HEK293 (cell line): ENCODE data around the gene EXOSC5.

Experiments used
- KLF8 ChIP-seq: fragments of 450-650 bp; formaldehyde crosslinking; IDR thresholded peaks from 2 replicates; pipeline ENCODE4 v1.5.1; 2016; ENCODE audit warnings: missing biosample characterization, missing genetic modification characterization
- REST ChIP-seq: fragments of 450-650 bp; formaldehyde crosslinking; IDR thresholded peaks from 2 replicates; pipeline ENCODE4 v1.5.1; 2016; ENCODE audit warnings: missing biosample characterization, missing genetic modification characterization
- YY1 ChIP-seq: fragments of 450-650 bp; formaldehyde crosslinking; IDR thresholded peaks from 2 replicates; pipeline ENCODE4 v1.5.1; 2018; ENCODE audit warnings: missing biosample characterization, missing genetic modification characterization
- ZFP37 ChIP-seq: fragments of 450-650 bp; formaldehyde crosslinking; IDR thresholded peaks from 2 replicates; pipeline ENCODE4 v1.5.1; 2016; ENCODE audit warnings: missing biosample characterization, missing genetic modification characterization
- ZNF174 ChIP-seq: fragments of 450-650 bp; formaldehyde crosslinking; IDR thresholded peaks from 2 replicates; pipeline ENCODE4 v1.5.0; 2017; ENCODE audit warnings: missing biosample characterization, mild to moderate bottlenecking, missing genetic modification characterization
- ZNF274 ChIP-seq, 2 experiments: fragments of 200-500 bp in 1 of 2; fragments of 450-650 bp in 1 of 2; sonication (Bioruptor generic) in 1 of 2; formaldehyde crosslinking in 1 of 2; IDR thresholded peaks; 2 replicates each; pipeline versions ENCODE4 v1.5.1 to v1.6.1; 2014 to 2016; ENCODE audit warnings: borderline replicate concordance in 1 of 2, inconsistent platforms in 1 of 2, low read length in 1 of 2, missing biosample characterization in 1 of 2, missing genetic modification characterization in 1 of 2
- ZNF302 ChIP-seq: fragments of 450-650 bp; formaldehyde crosslinking; IDR thresholded peaks from 2 replicates; pipeline ENCODE4 v1.5.1; 2016; ENCODE audit warnings: missing biosample characterization, missing genetic modification characterization, low read depth
- ZNF362 ChIP-seq: fragments of 450-650 bp; formaldehyde crosslinking; IDR thresholded peaks from 2 replicates; pipeline ENCODE4 v1.5.1; 2016; ENCODE audit warnings: missing biosample characterization, missing genetic modification characterization
- ZNF416 ChIP-seq: fragments of 450-650 bp; formaldehyde crosslinking; IDR thresholded peaks from 2 replicates; pipeline ENCODE4 v1.5.1; 2016; ENCODE audit warnings: missing biosample characterization, missing genetic modification characterization
- ZNF747 ChIP-seq: fragments of 450-650 bp; formaldehyde crosslinking; IDR thresholded peaks from 2 replicates; pipeline ENCODE4 v1.5.1; 2016; ENCODE audit warnings: missing biosample characterization, missing genetic modification characterization
- ZSCAN18 ChIP-seq: fragments of 450-650 bp; formaldehyde crosslinking; IDR thresholded peaks from 2 replicates; pipeline ENCODE4 v1.5.1; 2016; ENCODE audit warnings: missing biosample characterization, missing genetic modification characterization
- TF ChIP-seq, protein P1 (sequence below): fragments of 450-650 bp; formaldehyde crosslinking; IDR thresholded peaks from 2 replicates; pipeline ENCODE4 v1.5.1; 2016; ENCODE audit warnings: missing biosample characterization, missing genetic modification characterization
- TF ChIP-seq, protein P2 (sequence below): sonication (generic); formaldehyde crosslinking; IDR thresholded peaks from 2 replicates; pipeline ENCODE4 v1.8.1; 2022; ENCODE audit warnings: mild to moderate bottlenecking, moderate library complexity, missing genetic modification reagents
- TF ChIP-seq, protein P3 (sequence below): fragments of 450-650 bp; formaldehyde crosslinking; IDR thresholded peaks from 2 replicates; pipeline ENCODE4 v1.5.1; 2016; ENCODE audit warnings: missing biosample characterization, missing genetic modification characterization

- TF ChIP-seq, protein P1, sequence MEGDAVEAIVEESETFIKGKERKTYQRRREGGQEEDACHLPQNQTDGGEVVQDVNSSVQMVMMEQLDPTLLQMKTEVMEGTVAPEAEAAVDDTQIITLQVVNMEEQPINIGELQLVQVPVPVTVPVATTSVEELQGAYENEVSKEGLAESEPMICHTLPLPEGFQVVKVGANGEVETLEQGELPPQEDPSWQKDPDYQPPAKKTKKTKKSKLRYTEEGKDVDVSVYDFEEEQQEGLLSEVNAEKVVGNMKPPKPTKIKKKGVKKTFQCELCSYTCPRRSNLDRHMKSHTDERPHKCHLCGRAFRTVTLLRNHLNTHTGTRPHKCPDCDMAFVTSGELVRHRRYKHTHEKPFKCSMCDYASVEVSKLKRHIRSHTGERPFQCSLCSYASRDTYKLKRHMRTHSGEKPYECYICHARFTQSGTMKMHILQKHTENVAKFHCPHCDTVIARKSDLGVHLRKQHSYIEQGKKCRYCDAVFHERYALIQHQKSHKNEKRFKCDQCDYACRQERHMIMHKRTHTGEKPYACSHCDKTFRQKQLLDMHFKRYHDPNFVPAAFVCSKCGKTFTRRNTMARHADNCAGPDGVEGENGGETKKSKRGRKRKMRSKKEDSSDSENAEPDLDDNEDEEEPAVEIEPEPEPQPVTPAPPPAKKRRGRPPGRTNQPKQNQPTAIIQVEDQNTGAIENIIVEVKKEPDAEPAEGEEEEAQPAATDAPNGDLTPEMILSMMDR (tag by site-specific recombination) = no peak
- no peak for TF ChIP-seq ZSCAN18 (tag by site-specific recombination)
- TF ChIP-seq YY1 (tag by site-specific recombination) = no peak
- TF ChIP-seq ZNF362 (tag by site-specific recombination) = no peak
- TF ChIP-seq, protein P2, sequence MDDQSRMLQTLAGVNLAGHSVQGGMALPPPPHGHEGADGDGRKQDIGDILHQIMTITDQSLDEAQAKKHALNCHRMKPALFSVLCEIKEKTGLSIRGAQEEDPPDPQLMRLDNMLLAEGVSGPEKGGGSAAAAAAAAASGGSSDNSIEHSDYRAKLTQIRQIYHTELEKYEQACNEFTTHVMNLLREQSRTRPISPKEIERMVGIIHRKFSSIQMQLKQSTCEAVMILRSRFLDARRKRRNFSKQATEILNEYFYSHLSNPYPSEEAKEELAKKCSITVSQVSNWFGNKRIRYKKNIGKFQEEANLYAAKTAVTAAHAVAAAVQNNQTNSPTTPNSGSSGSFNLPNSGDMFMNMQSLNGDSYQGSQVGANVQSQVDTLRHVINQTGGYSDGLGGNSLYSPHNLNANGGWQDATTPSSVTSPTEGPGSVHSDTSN (CRISPR knock-in tag) = no peak
- TF ChIP-seq ZNF747 (tag by site-specific recombination) = no peak
- TF ChIP-seq REST = no peak
- TF ChIP-seq ZNF416 (tag by site-specific recombination) = no peak
- TF ChIP-seq, protein P3, sequence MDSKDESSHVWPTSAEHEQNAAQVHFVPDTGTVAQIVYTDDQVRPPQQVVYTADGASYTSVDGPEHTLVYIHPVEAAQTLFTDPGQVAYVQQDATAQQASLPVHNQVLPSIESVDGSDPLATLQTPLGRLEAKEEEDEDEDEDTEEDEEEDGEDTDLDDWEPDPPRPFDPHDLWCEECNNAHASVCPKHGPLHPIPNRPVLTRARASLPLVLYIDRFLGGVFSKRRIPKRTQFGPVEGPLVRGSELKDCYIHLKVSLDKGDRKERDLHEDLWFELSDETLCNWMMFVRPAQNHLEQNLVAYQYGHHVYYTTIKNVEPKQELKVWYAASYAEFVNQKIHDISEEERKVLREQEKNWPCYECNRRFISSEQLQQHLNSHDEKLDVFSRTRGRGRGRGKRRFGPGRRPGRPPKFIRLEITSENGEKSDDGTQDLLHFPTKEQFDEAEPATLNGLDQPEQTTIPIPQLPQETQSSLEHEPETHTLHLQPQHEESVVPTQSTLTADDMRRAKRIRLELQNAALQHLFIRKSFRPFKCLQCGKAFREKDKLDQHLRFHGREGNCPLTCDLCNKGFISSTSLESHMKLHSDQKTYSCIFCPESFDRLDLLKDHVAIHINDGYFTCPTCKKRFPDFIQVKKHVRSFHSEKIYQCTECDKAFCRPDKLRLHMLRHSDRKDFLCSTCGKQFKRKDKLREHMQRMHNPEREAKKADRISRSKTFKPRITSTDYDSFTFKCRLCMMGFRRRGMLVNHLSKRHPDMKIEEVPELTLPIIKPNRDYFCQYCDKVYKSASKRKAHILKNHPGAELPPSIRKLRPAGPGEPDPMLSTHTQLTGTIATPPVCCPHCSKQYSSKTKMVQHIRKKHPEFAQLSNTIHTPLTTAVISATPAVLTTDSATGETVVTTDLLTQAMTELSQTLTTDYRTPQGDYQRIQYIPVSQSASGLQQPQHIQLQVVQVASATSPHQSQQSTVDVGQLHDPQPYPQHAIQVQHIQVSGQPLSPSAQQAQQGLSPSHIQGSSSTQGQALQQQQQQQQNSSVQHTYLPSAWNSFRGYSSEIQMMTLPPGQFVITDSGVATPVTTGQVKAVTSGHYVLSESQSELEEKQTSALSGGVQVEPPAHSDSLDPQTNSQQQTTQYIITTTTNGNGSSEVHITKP (tag by site-specific recombination) = no peak
- no peak for TF ChIP-seq KLF8 (tag by site-specific recombination)
- TF ChIP-seq ZNF174 = no peak
- TF ChIP-seq ZNF302 = no peak
- TF ChIP-seq ZNF274 (IDR thresholded peaks at IDR 0.05; ENCODE audit: low read length) = no peak
- no peak for TF ChIP-seq ZNF274 (tag by site-specific recombination; IDR thresholded peaks at IDR 0.05; ENCODE audit: borderline replicate concordance)
- no peak for TF ChIP-seq ZFP37 (tag by site-specific recombination)
Observed at GRCh38 chr19:41436674-41436951, 39.5 kb upstream of the EXOSC5 start.
